ENCODE measurements around the gene CDC6. TPM values are rescaled to one million over a fixed set of nuclear protein-coding genes. Genes with fewer than 3 reads are reported as not detected.
A peak's percentile ranks its signal among the peaks of the same experiment; 100 is the strongest.

CDC6 gene
- total and polyA plus RNA-seq, 3 donors from 2014 or later = 12.4 to 22.8 (median 14.7) TPM

GRCh38 chr17:40351359-40352236 lies 63.9 kb downstream of the CDC6 start:
- peaks cover 72% of the 10 kb centered on the region for H3K4me1 ChIP-seq
- H3K27ac ChIP-seq = peak overlapping the region in 1 of 2 donors; percentile 97
- no peaks in the 10 kb centered on the region for H3K36me3 ChIP-seq (ENCODE audit: low read depth, missing control alignments)
- no peak overlapping the region for H3K4me3 ChIP-seq
- H3K27me3 ChIP-seq = no peaks in the 10 kb centered on the region
- 64 to 68% methylated on average over 12 to 27 of the region's 27 CpGs for WGBS, 2 donors
- intact Hi-C loops (cut with DNase I; ENCODE audit: low total_unique reads) = loop anchor here (5.0 kb wide), 1 partner anchor 49 kb away; no protein-coding TSS in a partner anchor
- no peak for DNase-seq
- H3K9me3 ChIP-seq = no peaks in the 10 kb centered on the region
- no peak for TF ChIP-seq CTCF (IDR thresholded peaks at IDR 0.05)
- TF ChIP-seq POLR2A (IDR thresholded peaks at IDR 0.05) = no peak

GRCh38 chr17:40352237-40352778 lies 64.6 kb downstream of the CDC6 start:
- TF ChIP-seq POLR2A (IDR thresholded peaks at IDR 0.05) (no peak), CTCF (IDR thresholded peaks at IDR 0.05) (no peak)
- no peak for DNase-seq
- intact Hi-C loops (cut with DNase I; ENCODE audit: low total_unique reads) = loop anchor here (5.0 kb wide), 1 partner anchor 50 kb away; no protein-coding TSS in a partner anchor
- no peaks in the 10 kb centered on the region for H3K36me3 ChIP-seq (ENCODE audit: low read depth, missing control alignments)
- 53 to 65% methylated on average over 7 of the region's 7 CpGs for WGBS, 2 donors
- no peaks in the 10 kb centered on the region for H3K9me3 ChIP-seq
- H3K4me1 ChIP-seq = peaks cover 66% of the 10 kb centered on the region
- peak overlapping the region in 1 of 2 donors; percentile 97 for H3K27ac ChIP-seq
- no peak overlapping the region for H3K4me3 ChIP-seq
- no peaks in the 10 kb centered on the region for H3K27me3 ChIP-seq

- intact Hi-C loops (cut with DNase I; ENCODE audit: low total_unique reads) = loop anchor here (5.0 kb wide), 1 partner anchor 51 kb away; no protein-coding TSS in a partner anchor
- H3K27ac ChIP-seq = no peak overlapping the region
- no peaks in the 10 kb centered on the region for H3K36me3 ChIP-seq (ENCODE audit: low read depth, missing control alignments)
These were observed 65.2 kb downstream of the CDC6 start for GRCh38 chr17:40352779-40353394.

More at GRCh38 chr17:40352779-40353394, 65.2 kb downstream of the CDC6 start:
- DNase-seq = no peak
- TF ChIP-seq CTCF (IDR thresholded peaks at IDR 0.05) = no peak
- Histone ChIP-seq H3K4me3 (no peak overlapping the region), H3K9me3 (no peaks in the 10 kb centered on the region), H3K27me3 (no peaks in the 10 kb centered on the region), H3K4me1 (peaks cover 66% of the 10 kb centered on the region)
- 85 to 92% methylated on average over 9 of the region's 9 CpGs for WGBS, 2 donors

Other genes with a start within 250 kb of the CDC6 start
- gene MED24, start 233.5 kb upstream of the CDC6 start, total RNA-seq = 100 to 1,000 TPM; 151 to 172 TPM
- 127 TPM for gene MED24, start 233.5 kb upstream of the CDC6 start, polyA plus RNA-seq (ENCODE audit: insufficient read depth, low read depth, low replicate concordance)
- 10 to 100 TPM; 44.9 to 51.7 TPM for gene THRA, start 224.9 kb upstream of the CDC6 start, total RNA-seq
- gene THRA, start 224.9 kb upstream of the CDC6 start, polyA plus RNA-seq (ENCODE audit: insufficient read depth, low read depth, low replicate concordance) = 41.2 TPM
- 10 to 100 TPM; 14.4 to 23.6 TPM for gene NR1D1, start 187.3 kb upstream of the CDC6 start, total RNA-seq
- gene NR1D1, start 187.3 kb upstream of the CDC6 start, polyA plus RNA-seq (ENCODE audit: insufficient read depth, low read depth, low replicate concordance) = 9.8 TPM
- 100 to 1,000 TPM; 129 to 161 TPM for gene MSL1, start 165.9 kb upstream of the CDC6 start, total RNA-seq
- 157 TPM for gene MSL1, start 165.9 kb upstream of the CDC6 start, polyA plus RNA-seq (ENCODE audit: insufficient read depth, low read depth, low replicate concordance)
- 100 to 1,000 TPM; 123 to 132 TPM for gene CASC3, start 147.3 kb upstream of the CDC6 start, total RNA-seq
- gene CASC3, start 147.3 kb upstream of the CDC6 start, polyA plus RNA-seq (ENCODE audit: insufficient read depth, low read depth, low replicate concordance) = 143 TPM
- 10 to 100 TPM; 22.3 to 23.9 TPM for gene RAPGEFL1, start 110.4 kb upstream of the CDC6 start, total RNA-seq
- 13.6 TPM for gene RAPGEFL1, start 110.4 kb upstream of the CDC6 start, polyA plus RNA-seq (ENCODE audit: insufficient read depth, low read depth, low replicate concordance)
- 10 to 100 TPM; 16.4 to 20.1 TPM for gene WIPF2, start 68.6 kb upstream of the CDC6 start, total RNA-seq
- 21.1 TPM for gene WIPF2, start 68.6 kb upstream of the CDC6 start, polyA plus RNA-seq (ENCODE audit: insufficient read depth, low read depth, low replicate concordance)
- 10 to 100 TPM; 65.5 to 66.0 TPM for gene RARA, start 21.3 kb downstream of the CDC6 start, total RNA-seq
- gene RARA, start 21.3 kb downstream of the CDC6 start, polyA plus RNA-seq (ENCODE audit: insufficient read depth, low read depth, low replicate concordance) = 49.8 TPM
- gene GJD3, start 76.9 kb downstream of the CDC6 start, total RNA-seq = 1 to 10 TPM; 2.1 to 2.6 TPM
- gene GJD3, start 76.9 kb downstream of the CDC6 start, polyA plus RNA-seq (ENCODE audit: insufficient read depth, low read depth, low replicate concordance) = not detected
- gene TOP2A, start 130.0 kb downstream of the CDC6 start, total RNA-seq = 10 to 100 TPM; 65.0 to 94.9 TPM
- 75.3 TPM for gene TOP2A, start 130.0 kb downstream of the CDC6 start, polyA plus RNA-seq (ENCODE audit: insufficient read depth, low read depth, low replicate concordance)
- gene IGFBP4, start 155.6 kb downstream of the CDC6 start, total RNA-seq = 10 to 100 TPM; 67.9 to 76.7 TPM
- 317 TPM for gene IGFBP4, start 155.6 kb downstream of the CDC6 start, polyA plus RNA-seq (ENCODE audit: insufficient read depth, low read depth, low replicate concordance)
- gene TNS4, start 213.7 kb downstream of the CDC6 start, total RNA-seq = under 1 TPM; 0.12 to 0.16 TPM
- 0.09 TPM for gene TNS4, start 213.7 kb downstream of the CDC6 start, polyA plus RNA-seq (ENCODE audit: insufficient read depth, low read depth, low replicate concordance)